H7 (cell line): ENCODE results near the gene ALS2CL. TPM values are rescaled to one million over a fixed set of nuclear protein-coding genes. Genes with fewer than 3 reads are reported as not detected.
A peak's percentile ranks its signal among the peaks of the same experiment; 100 is the strongest.
"Not testable (repeated sequence)": the region's sequence is repeated elsewhere in the genome, so short reads cannot be mapped to it uniquely, and the experiment has no call there.

Experiments used
- DNase-seq: peaks from one replicate; pipeline ENCODE4 v3.0.0; 2012
- H3K27me3 ChIP-seq: 2 replicates; pipeline ENCODE4 v1.6.0; 2011; ENCODE audit warnings: mild to moderate bottlenecking, low read length; ENCODE audit not compliant: control insufficient read depth, insufficient read depth
- H3K36me3 ChIP-seq: replicated peaks from 2 replicates; pipeline ENCODE4 v1.5.1; 2011; ENCODE audit warnings: low read length; ENCODE audit not compliant: control insufficient read depth, insufficient read depth
- H3K4me3 ChIP-seq: 2 replicates; pipeline ENCODE4 v1.5.1; 2011; ENCODE audit warnings: low read depth, mild to moderate bottlenecking, control low read depth, low read length, moderate library complexity; ENCODE audit not compliant: insufficient read depth
- total RNA-seq: library from RNA; depleted of rRNA; stranded (reverse); fragments of >200 nt; shearing (Covaris generic); gene quantifications from 2 replicates; pipeline ENCODE4 v1.2.3, GENCODE V29; 2014

The ALS2CL gene
- total RNA-seq, 1 experiment from 2014 or later: 4.9 TPM

DNA sequence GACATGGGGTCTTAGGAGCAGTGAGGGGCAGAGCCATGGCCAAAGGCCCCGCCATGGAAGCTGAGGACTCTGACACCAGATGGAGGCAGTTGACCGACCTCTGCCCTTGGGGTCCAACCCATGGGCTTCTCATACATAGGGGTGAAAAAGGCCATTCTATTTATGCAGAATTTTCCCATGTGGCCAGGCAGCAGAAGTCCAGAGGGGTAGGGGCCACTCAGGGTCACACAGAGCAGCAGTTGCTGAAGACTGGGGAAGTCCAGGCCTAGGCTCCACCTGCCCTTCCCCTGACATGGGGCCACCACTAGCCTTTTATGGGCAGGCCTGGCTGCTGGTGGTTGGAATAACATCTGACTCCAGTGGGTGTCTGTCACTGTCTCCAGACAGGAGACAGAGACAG lies 17.8 kb upstream of the ALS2CL start:
- DNase-seq: peak; percentile 36
- H3K27me3 ChIP-seq: no peaks in the 10 kb centered on the region
- no peak overlapping the region for H3K4me3 ChIP-seq
- no peaks in the 10 kb centered on the region for H3K36me3 ChIP-seq

DNA sequence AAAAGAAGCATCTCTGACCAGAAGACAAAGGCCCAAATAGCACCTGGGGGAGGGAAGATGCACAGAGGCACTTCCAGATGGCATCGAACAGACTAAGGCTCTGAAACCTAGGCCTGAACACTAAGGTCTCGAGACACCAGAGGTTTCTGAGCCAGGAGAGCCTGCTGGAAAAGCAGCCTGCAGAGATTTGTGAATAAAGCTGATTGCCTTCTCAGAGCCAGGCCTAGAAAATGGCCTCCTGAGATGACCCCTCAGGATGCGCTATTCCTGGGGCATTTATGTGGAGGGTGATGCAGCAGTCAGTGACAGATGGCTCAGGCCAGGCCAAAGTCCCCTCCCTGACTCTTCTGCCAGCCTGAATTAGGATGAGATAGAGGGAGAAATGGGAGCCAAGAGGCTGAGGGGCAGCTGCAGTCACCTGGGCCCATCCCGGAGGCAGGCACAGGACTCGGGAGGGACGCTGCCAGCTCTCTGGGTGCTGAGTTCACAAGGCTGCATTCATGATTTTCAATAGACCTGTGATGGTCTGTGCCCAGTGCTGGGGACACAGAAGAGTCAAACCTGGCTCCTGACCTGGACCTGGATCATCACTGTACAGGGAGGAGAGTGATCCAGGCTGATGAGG lies 17.3 kb upstream of the ALS2CL start:
- no peak overlapping the region for H3K4me3 ChIP-seq
- DNase-seq: peak; percentile 45
- H3K36me3 ChIP-seq: no peaks in the 10 kb centered on the region
- H3K27me3 ChIP-seq: no peaks in the 10 kb centered on the region

- no peaks in the 10 kb centered on the region for H3K36me3 ChIP-seq
- H3K4me3 ChIP-seq: no peak overlapping the region
- DNase-seq: no peak
- H3K27me3 ChIP-seq: no peaks in the 10 kb centered on the region
These were observed 16.8 kb upstream of the ALS2CL start for GRCh38 chr3:46710229-46710628.

DNA sequence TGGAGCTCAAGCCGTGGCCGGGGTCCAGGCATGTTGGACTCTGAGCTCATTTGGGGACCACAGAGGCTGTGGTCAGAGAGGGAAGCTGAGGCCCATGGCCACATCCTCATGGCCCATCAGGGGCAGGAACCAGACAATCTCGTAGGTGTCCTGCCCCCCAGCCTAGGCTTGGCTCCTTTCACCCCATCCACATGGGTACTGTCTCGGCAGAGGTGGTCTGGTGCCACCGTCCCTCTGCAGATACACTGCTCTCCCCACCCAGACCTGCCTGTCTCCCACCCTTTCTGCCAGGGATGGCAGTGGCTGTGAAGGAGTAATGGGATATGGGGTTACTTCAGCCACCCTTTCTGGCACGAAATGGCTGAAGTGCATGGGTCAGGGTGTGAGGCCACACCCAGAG lies 16.2 kb upstream of the ALS2CL start:
- no peaks in the 10 kb centered on the region for H3K27me3 ChIP-seq
- no peaks in the 10 kb centered on the region for H3K36me3 ChIP-seq
- no peak for DNase-seq
- H3K4me3 ChIP-seq: no peak overlapping the region

DNA sequence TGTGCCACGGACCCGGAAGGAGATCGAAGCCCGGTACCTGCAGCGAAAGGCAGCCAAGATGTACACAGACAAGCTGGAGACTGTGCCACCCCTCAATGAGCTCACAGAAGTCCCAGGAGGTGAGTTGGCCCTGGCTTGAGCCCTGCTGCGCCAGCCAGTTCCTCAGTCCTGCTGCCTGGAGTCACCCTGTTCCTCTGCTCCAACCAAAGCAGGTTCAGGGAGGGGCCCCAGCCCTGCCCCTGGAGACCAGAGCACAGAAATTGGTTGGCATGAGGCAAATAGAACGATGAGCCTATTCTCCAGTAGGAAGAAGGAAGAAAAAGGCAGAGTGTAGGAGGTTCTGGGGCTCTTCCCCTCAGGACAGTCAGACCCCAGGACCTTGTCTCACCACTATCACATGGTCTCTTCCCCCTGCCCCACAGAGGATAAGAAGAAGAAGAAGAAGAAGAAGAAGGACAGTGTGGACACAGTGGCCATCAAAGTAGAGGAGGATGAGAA lies 15.7 kb upstream of the ALS2CL start:
- H3K4me3 ChIP-seq: no peak overlapping the region
- H3K27me3 ChIP-seq: no peaks in the 10 kb centered on the region
- DNase-seq: no peak
- no peaks in the 10 kb centered on the region for H3K36me3 ChIP-seq

DNA sequence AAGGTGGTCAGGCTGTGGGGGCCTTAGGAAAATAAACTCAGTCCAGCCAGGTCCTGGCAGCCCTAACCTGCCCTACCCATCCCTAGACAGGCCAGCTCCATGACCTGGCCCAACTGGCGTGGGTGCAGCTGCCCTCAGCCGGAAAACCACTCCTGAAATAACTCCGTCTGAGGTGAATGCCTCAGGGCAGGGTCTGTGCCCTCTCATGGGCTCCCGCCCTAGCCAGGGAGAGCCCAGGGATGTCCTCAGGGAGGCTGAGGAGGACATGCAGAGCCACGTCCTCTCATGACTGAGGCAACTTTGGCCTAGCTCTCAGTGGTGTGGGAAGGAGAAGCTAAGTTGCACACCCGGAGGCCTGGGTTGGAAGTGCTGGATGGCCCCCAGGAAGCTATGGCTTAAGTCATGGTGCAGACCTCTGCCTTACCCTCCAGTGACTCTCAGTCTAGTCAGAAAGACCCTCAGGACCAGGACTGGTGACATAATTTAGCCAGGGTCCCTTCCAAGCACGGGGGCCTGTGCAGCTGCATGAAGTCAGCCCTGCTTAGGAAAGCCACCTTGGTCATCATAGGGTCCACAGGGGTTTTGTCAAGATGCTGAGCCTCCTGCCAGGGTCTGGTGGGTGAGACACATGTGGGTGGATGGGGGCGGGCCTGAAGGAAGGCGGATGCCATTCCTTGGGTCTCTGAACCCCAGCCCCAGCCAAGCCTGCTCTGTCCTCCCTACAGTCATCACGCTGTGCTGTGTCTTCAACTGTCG lies 15.1 kb upstream of the ALS2CL start:
- Histone ChIP-seq H3K27me3 (no peaks in the 10 kb centered on the region), H3K4me3 (no peak overlapping the region), H3K36me3 (no peaks in the 10 kb centered on the region)
- DNase-seq: no peak

DNA sequence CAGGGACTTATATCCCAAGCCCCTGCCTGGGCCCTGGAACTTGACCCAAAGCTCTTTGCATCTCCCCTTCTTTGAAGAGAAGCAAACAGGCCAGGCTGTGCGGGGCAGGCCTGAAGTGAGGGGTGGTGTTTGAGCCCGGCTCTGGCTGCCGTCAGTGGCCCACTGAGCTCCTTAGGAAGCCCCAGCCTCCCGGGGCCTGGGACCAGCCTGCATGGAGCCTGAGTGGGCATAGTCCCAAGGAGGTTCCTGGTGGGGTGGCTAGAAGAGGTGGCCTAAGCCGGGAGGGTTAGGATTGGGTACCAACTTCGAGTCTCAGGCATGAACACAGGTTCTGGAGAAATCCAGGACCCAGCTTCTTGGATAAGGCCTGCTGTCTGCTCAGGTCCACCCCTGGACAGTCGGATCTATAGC lies 14.1 kb upstream of the ALS2CL start:
- H3K36me3 ChIP-seq: no peaks in the 10 kb centered on the region
- no peak overlapping the region for H3K4me3 ChIP-seq
- no peaks in the 10 kb centered on the region for H3K27me3 ChIP-seq
- no peak for DNase-seq

GRCh38 chr3:46706771-46707582 lies 13.5 kb upstream of the ALS2CL start:
- peak; percentile 75 for DNase-seq

DNA sequence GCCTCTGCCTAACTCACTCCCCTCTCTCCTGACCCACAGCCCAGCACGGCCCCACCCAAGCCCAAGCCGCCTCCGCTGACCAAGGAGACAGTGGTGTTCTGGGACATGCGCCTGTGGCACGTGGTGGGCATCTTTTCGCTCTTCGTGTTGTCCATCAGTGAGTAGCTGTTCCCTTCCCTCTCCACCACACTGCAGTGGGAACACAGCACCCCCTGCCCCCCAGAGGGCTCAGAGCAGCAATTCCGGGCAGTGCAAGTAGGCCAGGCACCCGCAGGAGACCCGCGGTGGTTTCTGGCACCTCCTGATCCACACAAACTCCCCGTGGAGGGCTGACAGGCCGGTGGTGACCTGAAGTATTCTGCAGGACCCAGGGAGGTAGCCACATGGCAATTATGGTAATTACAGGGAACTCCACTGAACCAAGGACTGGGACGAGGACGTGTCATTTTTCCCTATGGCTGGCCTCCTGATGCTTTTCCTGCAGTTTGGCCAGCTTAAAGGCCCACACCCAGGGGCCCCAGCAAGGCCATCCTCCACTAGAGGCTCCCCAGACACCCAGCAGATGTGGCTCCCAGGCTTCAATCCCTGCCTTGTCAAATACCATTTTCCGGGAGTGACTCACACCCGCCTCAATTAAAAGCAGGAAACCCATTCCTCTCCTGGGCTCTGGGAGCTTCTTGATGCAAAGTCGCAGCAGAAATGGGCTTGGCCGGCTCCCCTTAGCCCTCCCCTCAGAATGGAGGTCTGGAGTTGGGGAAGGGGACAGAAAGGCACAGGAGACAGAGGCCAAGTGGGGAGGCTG lies 12.5 kb upstream of the ALS2CL start:
- H3K27me3 ChIP-seq: peaks cover 3% of the 10 kb centered on the region
- H3K36me3 ChIP-seq: no peaks in the 10 kb centered on the region
- H3K4me3 ChIP-seq: no peak overlapping the region
- DNase-seq: no peak

More at GRCh38 chr3:46706771-46707582, 13.5 kb upstream of the ALS2CL start:
- Histone ChIP-seq H3K36me3 (no peaks in the 10 kb centered on the region), H3K27me3 (no peaks in the 10 kb centered on the region), H3K4me3 (no peak overlapping the region)

DNA sequence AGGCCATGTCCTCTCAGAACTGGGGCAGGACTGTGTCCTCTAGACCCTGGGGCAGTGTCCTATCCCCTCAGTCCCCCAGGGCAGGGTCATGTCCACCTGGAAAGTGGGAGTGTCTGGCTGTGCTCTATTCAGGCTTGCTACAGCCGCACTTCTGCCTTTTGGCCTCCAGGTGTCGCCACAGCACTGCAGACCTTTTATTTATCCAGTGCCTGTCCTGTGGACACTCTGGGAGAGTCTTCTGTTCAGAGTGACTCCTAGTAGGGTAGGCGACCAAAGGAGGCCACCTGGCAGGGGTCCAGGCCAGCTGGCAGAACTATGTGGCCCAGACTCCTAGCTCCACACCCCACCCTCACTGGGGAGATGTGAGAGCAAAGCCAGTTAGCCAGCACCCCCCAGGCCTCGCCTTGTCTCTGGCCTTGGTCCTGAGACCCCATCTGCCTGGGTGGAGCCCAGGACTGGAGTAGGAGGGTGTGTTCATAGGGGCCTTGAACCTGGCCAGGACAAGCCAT lies 11.6 kb upstream of the ALS2CL start:
- Histone ChIP-seq H3K4me3 (no peak overlapping the region), H3K27me3 (peaks cover 3% of the 10 kb centered on the region), H3K36me3 (no peaks in the 10 kb centered on the region)
- DNase-seq: peak; percentile 90

DNA sequence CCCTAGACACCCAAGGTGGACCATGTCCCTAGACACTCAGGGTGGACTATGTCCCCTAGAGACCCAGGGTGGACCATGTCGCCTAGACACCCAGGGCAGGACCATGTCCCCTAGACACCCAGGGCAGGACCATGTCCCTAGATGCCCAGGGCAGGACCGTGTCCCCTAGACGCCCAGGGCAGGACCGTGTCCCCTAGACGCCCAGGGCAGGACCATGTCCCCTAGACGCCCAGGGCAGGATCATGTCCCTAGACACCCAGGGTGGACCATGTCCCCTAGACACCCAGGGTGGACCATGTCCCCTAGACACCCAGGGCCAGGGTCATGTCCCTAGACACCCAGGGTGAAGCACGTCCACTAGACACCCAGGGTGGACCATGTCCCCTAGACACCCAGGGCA lies 10.9 kb upstream of the ALS2CL start:
- H3K27me3 ChIP-seq, H3K4me3 ChIP-seq, DNase-seq, H3K36me3 ChIP-seq: not testable (repeated sequence)

- H3K27me3 ChIP-seq: peaks cover 3% of the 10 kb centered on the region
These were observed 9.6 kb upstream of the ALS2CL start for GRCh38 chr3:46703013-46703520.

DNA sequence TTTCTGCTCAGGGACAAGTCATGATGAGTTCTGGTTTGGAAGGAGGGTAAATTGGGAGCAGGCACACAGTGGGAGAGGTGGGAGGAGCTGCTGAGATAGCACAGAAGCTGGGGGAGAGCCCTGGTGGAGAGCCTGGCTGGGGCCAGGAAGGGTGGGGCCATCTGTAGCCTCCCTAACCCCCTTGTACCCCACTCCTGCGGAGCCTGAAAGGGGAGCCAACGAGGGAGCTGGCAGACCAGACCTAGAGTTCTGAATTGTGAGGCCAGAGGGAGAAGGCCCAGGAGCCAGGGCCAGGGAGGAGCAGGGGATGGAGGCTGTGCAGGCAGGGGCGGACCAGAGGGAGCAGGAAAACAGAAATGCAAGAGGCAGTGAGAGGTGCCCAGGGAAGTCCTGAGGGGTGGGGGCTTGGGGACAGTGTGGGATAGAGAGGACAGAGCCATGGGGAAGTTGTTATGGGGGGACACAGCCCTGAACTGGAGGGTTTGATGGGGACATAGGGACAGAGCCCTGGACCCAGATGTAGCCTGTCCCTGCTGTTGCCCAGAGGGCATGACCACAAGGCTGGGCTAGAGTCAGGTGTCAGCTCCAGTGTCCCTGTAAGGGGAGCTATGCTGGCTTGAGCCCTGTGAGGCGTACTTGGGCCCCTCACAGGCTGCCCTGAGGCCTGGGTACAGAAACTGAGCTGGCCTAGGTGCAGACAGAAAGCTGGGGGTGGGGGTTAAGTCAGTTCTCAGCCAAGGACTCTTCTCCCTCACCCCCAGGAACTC lies 8.9 kb upstream of the ALS2CL start:
- Histone ChIP-seq H3K36me3 (no peaks in the 10 kb centered on the region), H3K27me3 (peaks cover 3% of the 10 kb centered on the region), H3K4me3 (no peak overlapping the region)
- DNase-seq: no peak

More at GRCh38 chr3:46703013-46703520, 9.6 kb upstream of the ALS2CL start:
- no peak overlapping the region for H3K4me3 ChIP-seq
- no peak for DNase-seq
- no peaks in the 10 kb centered on the region for H3K36me3 ChIP-seq
